Mucosa of gallbladder (tissue), 1 donor: Measurements from ENCODE around the gene NMNAT2. TPM values are rescaled to one million over a fixed set of nuclear protein-coding genes. Genes with fewer than 3 reads are reported as not detected.
A peak's percentile ranks its signal among the peaks of the same experiment; 100 is the strongest.
"Not testable (repeated sequence)": the region's sequence is repeated elsewhere in the genome, so short reads cannot be mapped to it uniquely, and the experiment has no call there.

Source experiments
- DNase-seq: peaks from one replicate; pipeline ENCODE4 v3.0.0-alpha.2; 2020; ENCODE audit warnings: low spot score
- total RNA-seq: library from RNA; stranded (reverse); gene quantifications from one replicate; pipeline ENCODE4 v1.2.1, GENCODE V29; 2021
- donor health status: DM: no; HTN: no; CAD: no.

The NMNAT2 gene
- total RNA-seq, 1 donor from 2014 or later = 16.9 TPM

DNA sequence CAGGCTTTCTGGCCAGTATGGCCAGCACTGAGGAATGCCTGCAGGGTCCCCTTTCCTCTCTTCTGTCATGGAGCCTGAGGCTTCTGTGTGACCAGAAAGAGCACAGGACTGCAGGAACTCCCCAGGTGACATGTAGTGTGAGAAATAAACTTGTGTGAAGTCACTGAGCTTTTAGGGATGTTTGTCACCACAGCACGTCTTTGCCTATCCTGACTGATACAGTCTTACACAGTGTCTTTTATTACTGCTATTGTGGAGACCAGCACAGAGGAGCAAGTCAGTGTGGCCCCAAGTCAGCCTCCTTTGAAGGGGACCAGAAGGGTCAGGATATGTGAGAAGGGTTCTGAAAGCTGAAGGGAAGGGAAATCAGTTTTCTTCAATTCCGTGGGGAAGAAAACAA lies 129.6 kb downstream of the NMNAT2 start:
- no peak for DNase-seq

DNA sequence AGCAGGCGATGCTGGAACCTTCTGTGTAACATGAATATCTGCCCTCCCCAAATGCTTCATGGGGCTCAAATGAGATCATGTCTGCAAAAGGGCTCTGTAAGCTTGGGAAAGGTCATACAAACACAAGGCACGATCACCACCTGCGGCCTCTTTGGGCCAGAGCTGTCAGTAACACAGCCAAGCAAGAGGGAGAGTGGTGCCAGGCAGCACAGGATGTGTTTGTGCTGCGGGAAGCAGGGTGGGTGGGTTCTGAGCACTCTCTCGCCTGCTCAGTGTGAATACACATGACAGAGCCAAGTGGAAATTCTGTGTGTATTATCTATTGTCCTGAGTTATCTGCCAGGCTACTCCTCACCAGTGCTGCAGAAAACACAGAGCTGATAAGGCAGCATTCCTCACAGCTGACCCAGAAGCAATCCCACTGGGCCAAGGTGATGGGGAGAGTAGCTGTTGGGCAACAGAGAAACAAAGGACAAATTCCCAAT lies 130.9 kb downstream of the NMNAT2 start:
- peak; percentile 23 for DNase-seq

DNA sequence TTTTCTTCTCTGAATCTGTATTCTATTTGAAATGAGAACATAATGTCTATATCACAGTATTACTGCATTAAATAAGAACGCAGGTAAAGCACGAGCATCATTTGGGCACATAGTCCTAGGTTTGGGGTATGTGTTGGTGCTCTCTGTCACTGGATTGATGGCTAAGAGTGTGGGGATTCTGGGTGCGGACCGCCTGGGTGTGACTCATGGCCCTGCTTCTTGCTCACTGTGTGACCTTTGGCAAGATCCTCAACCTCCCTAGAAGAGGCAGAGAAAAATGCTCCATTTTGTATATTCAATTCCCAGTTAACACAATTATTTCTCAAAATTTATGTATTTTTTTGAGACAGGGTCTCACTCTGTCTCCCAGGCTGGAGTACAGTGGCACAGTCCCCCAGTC lies 132.4 kb downstream of the NMNAT2 start:
- DNase-seq = no peak

DNA sequence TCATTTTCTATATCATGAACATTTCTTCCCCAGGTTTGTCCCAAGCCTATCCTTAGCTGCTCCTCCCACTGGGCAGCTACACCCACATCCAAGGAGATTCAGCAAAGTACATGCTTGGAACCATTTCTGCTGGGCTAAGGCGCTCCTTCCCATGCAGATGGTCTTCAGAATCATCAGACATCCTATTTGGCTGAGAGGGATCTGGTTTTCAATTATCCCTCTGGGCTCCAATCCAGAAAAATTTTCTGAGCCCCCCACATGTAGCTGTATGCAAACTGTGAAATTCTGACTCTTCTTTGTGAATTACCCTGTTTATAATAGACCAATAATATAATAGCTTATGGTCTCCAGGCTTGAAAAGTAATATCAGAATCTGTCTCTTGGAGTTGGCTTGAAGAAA lies 132.9 kb downstream of the NMNAT2 start:
- DNase-seq = no peak

DNA sequence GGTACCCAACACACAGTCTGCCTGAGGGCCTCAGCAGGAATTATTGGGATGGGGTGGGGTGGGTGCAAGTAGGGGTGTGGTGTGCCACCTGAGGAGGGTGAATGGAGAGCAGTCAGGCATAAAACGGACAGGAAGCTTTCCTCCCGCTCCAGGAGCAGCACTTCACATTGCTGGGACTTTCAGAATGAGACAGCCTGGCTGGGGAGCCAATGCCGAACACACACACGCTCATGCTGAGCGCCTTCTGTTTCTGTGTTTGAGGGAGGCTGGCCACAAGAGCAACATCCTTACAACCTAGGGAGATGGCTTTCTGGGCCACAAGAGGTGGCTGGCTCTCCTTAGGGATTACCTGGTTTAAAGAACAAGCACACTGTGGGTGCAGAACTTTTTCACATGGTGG lies 134.1 kb downstream of the NMNAT2 start:
- no peak for DNase-seq

DNA sequence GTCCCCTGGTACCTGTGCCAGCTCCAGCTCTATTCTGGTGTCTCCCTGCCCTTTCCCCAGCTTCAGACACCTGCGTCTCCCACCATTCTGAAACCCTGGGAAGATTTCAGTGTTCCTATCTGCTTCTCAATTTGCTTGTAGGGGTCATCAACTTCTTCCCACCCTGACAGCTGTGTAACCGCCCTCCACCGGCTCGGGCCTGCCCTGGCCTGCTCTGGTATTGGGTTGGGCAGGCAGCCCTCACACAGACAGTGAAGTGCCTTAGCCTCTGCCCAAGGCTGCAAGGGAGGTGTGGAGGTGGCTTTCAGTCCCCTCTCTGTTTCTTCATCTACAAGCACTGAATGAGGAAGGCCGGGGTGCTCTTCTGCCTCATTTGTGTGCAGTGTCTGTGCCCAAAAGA lies 134.9 kb downstream of the NMNAT2 start:
- no peak for DNase-seq

DNA sequence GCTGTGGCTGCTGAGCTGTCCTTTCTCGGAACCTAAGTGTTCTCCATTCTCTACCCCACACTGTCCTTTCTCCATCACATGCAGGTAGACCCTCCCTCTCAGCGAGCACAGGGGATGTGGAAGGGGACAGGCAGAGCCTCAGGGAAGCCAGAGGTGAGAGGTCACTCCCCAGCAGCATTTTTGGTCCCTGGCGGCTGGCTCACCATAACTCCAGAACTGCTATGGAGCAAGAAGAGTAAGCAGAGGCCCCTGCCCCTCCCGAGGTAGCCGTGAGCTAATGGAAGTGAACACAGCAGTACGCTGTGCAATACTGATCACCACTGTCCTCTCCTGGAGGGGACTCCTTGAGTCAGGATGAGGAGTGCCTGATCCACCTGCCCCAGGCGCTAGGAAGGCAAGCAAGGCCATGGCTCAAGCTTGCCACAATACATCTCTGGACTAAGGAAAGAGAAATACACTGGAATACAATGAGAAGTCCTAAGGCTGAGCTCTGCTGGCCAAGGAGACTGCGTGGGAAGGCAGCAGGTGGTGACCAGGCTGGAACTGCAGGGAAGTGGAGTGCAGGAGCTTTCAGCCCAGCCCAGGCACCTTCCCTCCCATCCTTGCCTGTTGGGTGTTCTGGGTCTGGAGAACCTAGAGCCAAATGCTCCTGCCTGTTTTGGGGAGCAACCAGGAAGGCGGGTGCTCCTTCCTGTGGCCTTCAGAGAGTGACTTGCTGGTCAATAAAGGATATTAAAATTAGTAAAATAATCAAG lies 135.9 kb downstream of the NMNAT2 start:
- no peak for DNase-seq

DNA sequence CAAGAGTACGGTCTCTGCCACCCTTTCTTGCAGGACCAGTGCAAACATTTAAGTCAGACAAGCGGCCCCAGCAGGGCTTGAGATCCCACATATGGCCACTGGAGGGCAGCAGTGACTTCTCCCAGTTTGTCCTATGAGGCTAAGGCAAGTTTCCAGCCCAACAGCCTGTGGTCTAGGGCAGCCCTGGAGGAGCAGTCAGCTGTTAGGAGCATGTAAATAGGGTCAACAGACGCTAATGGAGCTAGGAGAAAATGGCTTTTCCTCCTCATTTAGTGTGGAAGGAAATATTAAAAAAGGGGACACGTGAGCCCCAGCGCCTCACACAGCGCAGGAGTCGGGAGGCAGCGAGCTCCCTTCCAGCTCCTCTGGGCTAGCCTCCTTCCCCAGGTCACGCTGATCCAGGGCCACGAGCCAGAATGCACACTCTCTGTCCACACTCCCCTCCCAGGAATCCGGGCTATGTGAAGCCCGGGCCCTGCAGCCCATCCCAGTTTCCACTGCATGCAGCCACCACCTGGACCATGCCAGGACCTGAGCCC lies 136.6 kb downstream of the NMNAT2 start:
- peak; percentile 89 for DNase-seq

DNA sequence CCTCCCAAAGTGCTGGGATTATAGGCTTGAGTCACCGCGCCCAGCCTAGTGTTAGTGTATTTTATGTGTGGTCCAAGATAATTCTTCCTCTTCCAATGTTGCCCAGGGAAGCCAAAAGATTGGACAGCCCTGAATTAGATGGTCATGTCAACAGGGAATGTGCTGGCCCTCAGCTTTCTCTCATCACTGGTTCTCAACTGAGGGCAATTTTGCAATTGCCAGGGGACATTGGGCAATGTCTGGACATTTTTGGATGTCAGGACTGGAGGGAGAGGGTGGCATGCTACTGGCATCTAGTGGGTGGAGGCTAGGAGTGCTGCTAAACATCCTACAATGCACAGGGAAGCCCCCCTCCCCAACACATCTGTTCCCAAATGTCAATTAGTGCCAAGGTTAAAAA lies 137.1 kb downstream of the NMNAT2 start:
- DNase-seq = no peak

DNA sequence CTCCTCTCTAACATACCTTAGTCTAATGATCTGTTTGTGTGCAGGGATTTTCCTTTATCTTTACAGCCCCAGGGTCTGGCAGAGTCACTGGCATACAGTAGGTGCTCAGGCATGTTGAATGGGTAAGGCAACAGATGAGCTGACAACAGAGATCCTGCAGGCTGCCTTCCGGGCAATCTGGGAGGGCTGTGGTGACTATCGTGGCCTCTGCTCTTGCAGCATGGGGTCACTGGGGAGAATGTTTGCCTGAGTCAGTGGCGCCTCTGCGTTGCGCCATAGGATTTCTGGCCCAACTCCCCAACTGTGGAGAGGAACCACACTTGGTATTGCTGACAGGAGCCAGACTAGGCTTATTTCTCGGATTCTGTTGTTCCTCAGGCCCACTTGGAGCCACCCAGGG lies 138.3 kb downstream of the NMNAT2 start:
- no peak for DNase-seq

DNA sequence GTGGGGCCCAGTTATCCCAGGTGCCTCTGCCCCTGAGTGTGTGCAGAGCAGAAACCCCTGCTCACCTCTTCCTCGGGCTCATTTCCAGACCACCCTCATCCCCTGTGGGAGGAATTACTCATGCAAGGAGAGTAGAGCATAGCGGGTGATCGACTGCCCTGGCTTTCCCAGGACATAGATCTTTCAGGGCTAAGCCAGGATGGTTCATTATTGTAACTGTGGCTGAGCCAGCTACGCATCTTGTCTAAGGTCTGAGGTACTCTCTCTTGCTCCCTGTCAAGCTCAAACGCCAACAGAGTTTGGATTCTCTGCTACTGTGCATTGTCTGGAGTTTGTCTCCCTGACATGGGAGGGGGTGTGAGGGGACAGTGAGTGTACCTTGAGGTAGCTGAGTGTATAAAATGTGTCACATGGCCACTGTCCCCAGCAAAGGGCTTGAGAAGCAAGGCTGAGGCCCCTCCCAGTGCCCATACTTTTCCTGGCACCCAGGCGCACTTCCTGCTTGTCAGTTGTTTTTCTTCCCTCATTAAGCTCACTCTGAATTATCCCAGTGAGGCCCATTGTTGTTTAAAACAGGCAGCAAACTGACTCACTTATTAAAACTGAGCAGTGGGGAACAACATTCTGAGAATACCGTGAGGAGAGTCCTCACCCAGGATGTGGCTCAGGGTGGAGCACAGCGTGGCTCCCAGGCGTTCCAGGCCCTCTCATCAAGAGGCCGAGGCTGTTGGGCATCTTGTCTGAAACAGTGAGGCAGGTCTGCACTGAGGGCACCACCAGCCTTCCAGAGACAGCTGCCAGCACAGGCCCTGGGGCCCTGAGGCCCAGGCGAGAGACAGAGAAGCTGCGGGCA lies 139.2 kb downstream of the NMNAT2 start:
- no peak for DNase-seq

DNA sequence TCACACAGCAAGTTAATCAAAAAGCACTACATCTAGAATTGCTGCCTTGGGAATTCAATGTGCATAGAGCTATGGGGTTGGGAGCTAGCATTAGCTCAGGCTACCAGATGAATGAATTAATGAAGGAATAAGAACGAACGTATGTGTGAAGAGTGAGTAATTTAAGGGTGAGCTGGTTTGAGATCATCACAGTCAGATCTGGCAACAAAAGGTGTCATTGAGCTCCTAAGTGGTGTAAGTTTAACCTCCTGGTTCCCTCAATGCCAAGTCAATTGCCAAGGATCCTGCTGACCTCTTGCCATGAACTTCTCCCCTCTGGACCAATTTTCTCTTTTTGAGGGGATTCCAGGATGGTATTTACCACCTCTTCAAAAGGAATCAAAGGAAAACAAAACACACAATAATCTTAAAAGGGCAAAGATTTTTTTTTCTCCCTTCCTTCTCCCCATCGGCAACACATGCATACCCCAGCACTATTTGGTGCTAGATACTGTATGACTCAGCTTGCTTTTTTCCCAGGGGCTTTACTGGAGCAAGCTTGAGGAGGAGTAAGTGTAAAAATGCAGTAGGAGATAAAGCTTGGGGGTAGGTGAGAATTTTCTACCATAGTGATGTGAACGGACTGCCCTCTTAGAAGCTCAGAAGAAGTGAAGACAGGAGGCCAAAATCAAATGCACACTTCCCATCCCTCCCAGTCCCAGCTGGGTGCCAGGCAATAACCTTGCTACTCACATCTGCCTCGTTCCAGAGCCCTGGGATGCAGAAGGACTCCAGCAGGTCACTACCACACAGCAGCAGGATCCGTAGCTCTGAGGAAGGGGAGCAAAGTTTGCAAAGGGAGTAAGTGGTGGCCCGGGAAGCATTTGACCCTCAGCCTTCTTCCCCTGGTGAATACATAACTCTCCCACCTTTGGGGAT lies 140.1 kb downstream of the NMNAT2 start:
- DNase-seq = no peak

DNA sequence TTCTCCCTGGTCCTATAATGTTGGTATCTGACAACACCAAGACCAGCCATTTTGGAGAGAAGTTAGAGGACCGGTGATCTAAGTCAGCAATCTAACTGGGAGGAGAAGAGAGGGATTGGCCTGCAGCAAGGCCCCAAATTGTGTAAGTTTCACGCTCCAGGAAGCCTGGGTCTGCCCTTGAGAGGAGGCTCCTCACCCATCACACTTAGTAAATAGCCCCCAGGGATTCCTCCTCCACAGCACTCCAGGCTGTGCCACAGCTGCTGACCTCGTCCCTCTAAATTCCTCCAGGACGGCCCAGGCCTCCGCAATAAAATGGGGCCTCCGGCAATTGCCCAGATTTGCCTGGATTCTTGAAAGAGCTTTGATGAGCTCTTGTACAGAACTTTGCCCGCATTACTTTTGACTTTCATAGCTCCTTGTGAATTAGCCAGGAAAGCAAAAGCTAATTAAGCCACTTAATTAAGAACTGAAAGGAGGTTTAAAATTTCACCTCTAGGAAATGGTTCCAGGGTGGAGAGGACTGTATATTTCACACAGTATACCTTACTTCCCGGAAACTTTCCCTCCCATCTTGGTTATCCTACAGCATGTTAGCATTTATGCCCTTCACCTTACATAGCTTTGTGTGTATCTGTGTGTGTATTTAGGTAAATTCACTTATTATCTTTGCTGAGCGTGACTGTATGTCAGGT lies 141.6 kb downstream of the NMNAT2 start:
- no peak for DNase-seq

DNA sequence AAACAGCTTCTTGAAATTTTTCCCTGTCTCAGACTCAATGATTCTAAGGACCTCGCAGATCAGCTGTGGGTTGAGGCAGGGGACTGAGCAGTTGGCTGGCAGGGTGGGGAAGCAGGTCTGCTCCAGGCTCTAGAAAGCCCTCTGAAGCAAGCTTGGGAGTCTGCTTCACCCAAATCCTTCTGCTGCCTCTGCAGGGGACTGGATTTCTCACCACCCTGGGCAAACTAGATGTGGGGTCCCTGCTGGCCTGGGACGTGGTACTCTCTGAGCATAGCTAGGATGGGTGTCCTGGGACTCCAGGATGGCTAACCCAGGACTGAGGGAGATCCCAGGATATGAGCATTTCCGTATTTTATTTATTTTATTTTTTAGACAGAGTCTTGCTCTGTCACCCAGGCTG lies 142.9 kb downstream of the NMNAT2 start:
- no peak for DNase-seq

DNA sequence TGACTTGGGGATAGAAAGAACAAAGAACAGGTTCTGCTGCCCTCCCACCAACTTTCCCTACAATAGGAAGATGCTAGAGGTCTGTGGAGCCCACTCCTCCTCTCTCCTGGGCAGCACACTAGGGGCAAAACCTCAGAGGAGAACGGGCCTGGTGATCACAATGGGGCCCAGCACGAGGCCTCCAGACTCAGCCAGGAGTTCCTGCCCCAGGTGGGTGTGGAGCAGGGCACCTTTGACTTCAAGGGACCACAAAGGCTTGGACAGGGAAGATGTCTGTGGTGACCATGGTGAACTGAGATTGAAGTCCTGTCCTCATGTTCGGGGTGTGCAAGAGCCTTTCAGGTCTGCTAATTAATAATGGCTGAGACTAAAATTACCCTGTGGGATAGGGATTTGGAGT lies 143.3 kb downstream of the NMNAT2 start:
- no peak for DNase-seq

DNA sequence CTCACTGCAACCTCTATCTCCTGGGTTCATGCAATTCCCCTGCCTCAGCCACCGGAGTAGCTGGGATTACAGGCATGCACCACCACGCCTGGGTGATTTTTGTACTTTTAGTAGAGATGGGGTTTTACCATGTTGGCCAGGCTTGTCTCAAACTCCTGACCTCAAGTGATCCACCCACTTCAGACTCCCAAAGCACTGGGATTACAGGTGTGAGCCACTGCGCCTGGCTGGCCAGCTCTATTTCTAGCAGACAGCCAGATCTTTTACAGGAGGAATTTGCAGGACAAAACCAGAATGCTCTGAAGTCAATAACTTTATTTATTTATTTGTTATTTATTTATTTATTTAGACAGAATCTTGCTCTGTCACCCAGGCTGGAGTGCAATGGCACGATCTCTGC lies 144.2 kb downstream of the NMNAT2 start:
- DNase-seq = not testable (repeated sequence)

DNA sequence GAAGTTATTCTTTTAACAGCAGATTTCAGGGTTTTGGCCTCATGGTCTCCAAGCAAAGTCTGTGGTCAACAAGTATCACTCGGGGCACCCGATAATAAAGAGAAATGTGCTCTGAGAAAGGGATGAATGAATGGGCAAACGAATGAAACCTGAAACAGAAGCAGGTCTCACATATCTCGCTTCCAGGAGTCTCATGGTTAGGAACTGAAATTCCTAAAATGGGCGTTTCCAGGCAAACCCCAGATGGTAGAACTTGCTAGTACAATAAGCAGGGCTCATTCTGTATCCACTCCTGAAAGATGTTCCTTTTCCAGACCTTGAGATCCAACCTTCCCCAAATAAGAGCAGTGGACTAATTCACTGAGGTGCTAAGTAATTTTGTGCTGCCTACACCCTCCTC lies 144.9 kb downstream of the NMNAT2 start:
- DNase-seq = no peak

DNA sequence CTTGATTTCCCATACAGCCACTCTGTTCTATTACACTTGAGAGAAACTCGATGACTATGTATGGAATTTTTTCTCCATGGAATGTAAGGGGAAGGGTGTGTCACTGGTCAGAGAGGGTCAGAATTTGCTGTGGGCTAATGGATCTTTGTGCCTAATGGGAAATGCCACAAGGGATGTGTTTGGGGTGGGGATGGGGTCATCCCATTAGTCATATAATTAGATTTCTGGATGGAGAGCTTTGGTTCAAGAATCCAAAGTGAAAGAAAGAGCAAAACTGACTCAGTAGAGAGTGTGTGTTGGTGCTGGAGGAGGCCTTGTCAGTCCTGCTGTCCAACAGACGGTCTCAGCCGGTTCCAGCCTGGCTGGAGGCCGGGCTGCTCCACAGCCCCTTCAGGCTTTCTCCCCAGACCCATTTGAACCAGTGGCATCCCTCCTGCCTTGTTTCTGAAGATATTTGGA lies 145.8 kb downstream of the NMNAT2 start:
- no peak for DNase-seq

DNA sequence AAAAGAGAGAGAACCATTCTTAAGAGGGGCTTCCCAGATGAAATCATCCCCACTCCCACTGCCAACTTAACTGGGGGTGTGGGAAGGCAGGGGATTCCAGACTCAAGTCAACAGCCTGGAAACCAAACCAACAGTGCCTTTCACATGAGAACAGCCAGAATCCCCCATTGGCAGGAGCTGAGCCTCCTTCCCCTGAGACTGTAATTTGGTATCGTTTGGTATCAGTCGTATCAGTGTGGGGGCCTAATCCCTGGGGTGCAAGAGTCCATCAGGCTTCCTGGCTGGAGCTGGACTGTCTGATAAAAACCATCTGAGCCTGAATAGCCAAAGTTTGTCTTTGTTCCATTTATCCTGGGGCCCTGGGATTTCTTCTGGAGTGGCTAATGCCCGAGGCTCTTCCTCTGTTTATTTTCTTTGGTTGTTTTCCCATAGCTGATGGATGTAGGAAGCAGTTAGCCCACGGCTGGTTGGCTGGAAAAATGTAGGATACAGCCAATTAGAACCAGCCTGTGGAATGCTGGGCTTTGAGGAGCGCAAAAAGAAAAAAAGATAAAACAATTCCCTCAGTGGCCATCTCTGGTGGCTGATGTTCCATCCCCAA lies 147.5 kb downstream of the NMNAT2 start:
- no peak for DNase-seq

DNA sequence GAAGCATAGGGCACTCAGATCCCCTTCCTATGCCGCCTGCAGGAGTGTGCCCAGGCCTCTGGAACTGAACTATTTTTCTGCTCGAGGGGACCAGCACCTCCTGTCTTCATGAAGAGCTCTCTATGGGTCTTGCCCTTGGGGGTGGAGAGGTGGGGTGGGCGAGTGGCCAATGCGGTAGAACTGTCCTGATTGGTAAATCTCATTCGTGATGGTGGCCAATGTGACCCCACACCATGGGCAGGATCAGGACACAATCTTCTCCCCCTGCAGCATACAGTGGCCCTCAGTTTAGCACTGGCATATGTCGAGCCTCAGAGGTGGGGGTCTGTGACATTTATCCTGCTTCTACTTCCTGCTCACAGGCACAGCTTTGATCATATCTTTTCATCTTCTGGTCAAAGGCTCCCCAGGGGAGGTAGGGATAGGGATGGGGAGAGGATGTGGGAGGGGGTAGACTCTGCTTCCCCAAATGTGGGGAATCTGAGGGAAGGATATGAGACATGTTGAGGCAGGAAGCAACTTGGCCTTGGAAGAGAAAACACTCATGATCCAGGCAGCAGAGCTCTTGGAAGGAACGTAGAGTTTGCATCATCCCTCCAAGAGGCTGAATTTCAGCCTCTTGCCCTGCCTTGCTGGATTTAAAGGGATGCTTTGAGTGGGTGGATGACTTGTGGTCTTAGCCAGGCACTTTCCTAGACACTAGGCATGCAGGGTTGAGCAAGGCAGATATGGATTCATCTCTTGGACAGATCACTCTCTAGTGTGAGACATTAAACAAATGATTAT lies 150.3 kb downstream of the NMNAT2 start:
- DNase-seq = no peak
